ENCODE measurements around the gene EFHC2. TPM values are rescaled to one million over a fixed set of nuclear protein-coding genes. Genes with fewer than 3 reads are reported as not detected.

The EFHC2 gene
- total RNA-seq, 1 experiment from 2014 or later = not detected

- Histone ChIP-seq H3K4me2 (ENCODE audit: low read length) (no peak overlapping the region), H3K79me2 (ENCODE audit: insufficient read depth, low read length) (no peaks in the 10 kb centered on the region), H3K27me3 (ENCODE audit: insufficient read depth, low read length) (no peaks in the 10 kb centered on the region), H3K4me3 (replicated peaks in 1 of 2; ENCODE audit: low read depth in 1 of 2, low read length in 2 of 2) (no peak overlapping the region), H3K9me2 (ENCODE audit: insufficient read depth) (no peaks in the 10 kb centered on the region), H2AFZ (ENCODE audit: low read depth, low read length, poor library complexity, severe bottlenecking) (no peak overlapping the region), H3K9me3 (ENCODE audit: control insufficient read depth in 1 of 2, insufficient read depth in 1 of 2, low read depth in 1 of 2, low read length in 2 of 2) (no peaks in the 10 kb centered on the region), H3K4me1 (ENCODE audit: control insufficient read depth in 1 of 2, insufficient read depth in 2 of 2, low read length in 2 of 2) (no peaks in the 10 kb centered on the region), H4K20me1 (ENCODE audit: insufficient read depth) (no peaks in the 10 kb centered on the region), H3K9ac (ENCODE audit: low read length) (no peak overlapping the region), H3K27ac (ENCODE audit: low read depth, low read length) (no peak overlapping the region), H3K36me3 (ENCODE audit: control insufficient read depth in 1 of 2, insufficient read depth in 2 of 2, low read length in 2 of 2) (no peaks in the 10 kb centered on the region)
- RAD21 ChIA-PET (ENCODE audit: low non-redundant PET in 1 of 2, low total read pairs in 2 of 2, uncharacterized antibody in 2 of 2, unreplicated experiment in 2 of 2) = no interaction called here
- intact Hi-C loops (cut with micrococcal nuclease) = no loop called here
- CTCF ChIA-PET = interaction anchor here (1.4 to 1.9 kb wide), 2 partner anchors 36 to 244 kb away, joined by 4 to 7 read pairs; no protein-coding TSS in a partner anchor
- ATAC-seq (no peak), DNase-seq (ENCODE audit: low read depth, low spot score) (no peak)
- POLR2A ChIA-PET = no interaction called here
- no TSS peak for BruUV-seq (replicated peaks)
- TF ChIP-seq RAD21 (IDR thresholded peaks at IDR 0.05; ENCODE audit: low read depth) (no peak), JUND (IDR thresholded peaks at IDR 0.05) (no peak), ZFX (IDR thresholded peaks at IDR 0.05) (no peak), FOSL1 (IDR thresholded peaks at IDR 0.05; ENCODE audit: low read depth) (no peak), EZH2phosphoT487 (IDR thresholded peaks at IDR 0.05; ENCODE audit: borderline replicate concordance) (no peak)
- TF ChIP-seq, protein P1, sequence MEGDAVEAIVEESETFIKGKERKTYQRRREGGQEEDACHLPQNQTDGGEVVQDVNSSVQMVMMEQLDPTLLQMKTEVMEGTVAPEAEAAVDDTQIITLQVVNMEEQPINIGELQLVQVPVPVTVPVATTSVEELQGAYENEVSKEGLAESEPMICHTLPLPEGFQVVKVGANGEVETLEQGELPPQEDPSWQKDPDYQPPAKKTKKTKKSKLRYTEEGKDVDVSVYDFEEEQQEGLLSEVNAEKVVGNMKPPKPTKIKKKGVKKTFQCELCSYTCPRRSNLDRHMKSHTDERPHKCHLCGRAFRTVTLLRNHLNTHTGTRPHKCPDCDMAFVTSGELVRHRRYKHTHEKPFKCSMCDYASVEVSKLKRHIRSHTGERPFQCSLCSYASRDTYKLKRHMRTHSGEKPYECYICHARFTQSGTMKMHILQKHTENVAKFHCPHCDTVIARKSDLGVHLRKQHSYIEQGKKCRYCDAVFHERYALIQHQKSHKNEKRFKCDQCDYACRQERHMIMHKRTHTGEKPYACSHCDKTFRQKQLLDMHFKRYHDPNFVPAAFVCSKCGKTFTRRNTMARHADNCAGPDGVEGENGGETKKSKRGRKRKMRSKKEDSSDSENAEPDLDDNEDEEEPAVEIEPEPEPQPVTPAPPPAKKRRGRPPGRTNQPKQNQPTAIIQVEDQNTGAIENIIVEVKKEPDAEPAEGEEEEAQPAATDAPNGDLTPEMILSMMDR (IDR thresholded peaks at IDR 0.05 in 2 of 3, conservative IDR thresholded peaks at IDR 0.05 in 1 of 3; ENCODE audit: borderline replicate concordance in 1 of 3, insufficient read depth in 1 of 3, low read depth in 2 of 3, low read length in 2 of 3) = no peak
Observed at GRCh38 chrX:44202596-44202995, 140.9 kb downstream of the EFHC2 start.

DNA sequence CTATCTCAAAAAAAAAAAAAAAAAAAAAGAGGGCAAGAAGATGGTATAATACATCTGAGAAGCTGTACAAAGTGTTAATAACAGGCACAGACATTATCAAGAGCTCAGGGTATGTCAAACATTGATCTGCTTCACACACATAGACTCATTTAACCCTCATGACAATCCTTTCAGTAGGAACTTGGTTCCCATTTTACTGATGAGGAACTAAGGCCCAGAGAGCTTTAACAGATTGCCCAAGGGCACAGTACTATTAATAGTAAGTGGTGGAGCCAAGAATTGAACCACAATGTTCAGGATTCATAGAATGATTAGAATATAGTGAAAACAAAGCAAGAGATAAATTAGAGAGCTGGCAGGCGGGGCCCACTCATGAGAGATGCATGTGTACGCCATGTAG is 154.4 kb downstream of the EFHC2 start:
- RAD21 ChIA-PET (ENCODE audit: low non-redundant PET in 1 of 2, low total read pairs in 2 of 2, uncharacterized antibody in 2 of 2, unreplicated experiment in 2 of 2) = interaction anchor here in 1 of 2 experiments (0.7 kb wide), 1 partner anchor 164 kb away, joined by 6 read pairs; no protein-coding TSS in a partner anchor
- ATAC-seq (no peak), DNase-seq (ENCODE audit: low read depth, low spot score) (no peak)
- H3K9ac ChIP-seq (ENCODE audit: low read length) = no peak overlapping the region
- H3K9me3 ChIP-seq (ENCODE audit: control insufficient read depth in 1 of 2, insufficient read depth in 1 of 2, low read depth in 1 of 2, low read length in 2 of 2) = no peaks in the 10 kb centered on the region
- H4K20me1 ChIP-seq (ENCODE audit: insufficient read depth) = no peaks in the 10 kb centered on the region
- H2AFZ ChIP-seq (ENCODE audit: low read depth, low read length, poor library complexity, severe bottlenecking) = no peak overlapping the region
- intact Hi-C loops (cut with micrococcal nuclease) = no loop called here
- POLR2A ChIA-PET = no interaction called here
- H3K79me2 ChIP-seq (ENCODE audit: insufficient read depth, low read length) = no peaks in the 10 kb centered on the region
- H3K4me1 ChIP-seq (ENCODE audit: control insufficient read depth in 1 of 2, insufficient read depth in 2 of 2, low read length in 2 of 2) = peaks cover 2 to 7% of the 10 kb centered on the region in 2 experiments; a peak in 3 of 4 replicates
- H3K27me3 ChIP-seq (ENCODE audit: insufficient read depth, low read length) = no peaks in the 10 kb centered on the region
- no peak overlapping the region for H3K4me3 ChIP-seq (replicated peaks in 1 of 2; ENCODE audit: low read depth in 1 of 2, low read length in 2 of 2)
- H3K4me2 ChIP-seq (ENCODE audit: low read length) = no peak overlapping the region
- no peaks in the 10 kb centered on the region for H3K36me3 ChIP-seq (ENCODE audit: control insufficient read depth in 1 of 2, insufficient read depth in 2 of 2, low read length in 2 of 2)
- no peaks in the 10 kb centered on the region for H3K9me2 ChIP-seq (ENCODE audit: insufficient read depth)
- no peak overlapping the region for H3K27ac ChIP-seq (ENCODE audit: low read depth, low read length)
- BruUV-seq (replicated peaks) = no TSS peak
- CTCF ChIA-PET = no interaction called here
- no peak for TF ChIP-seq EZH2phosphoT487 (IDR thresholded peaks at IDR 0.05; ENCODE audit: borderline replicate concordance)
- no peak for TF ChIP-seq SRF (IDR thresholded peaks at IDR 0.05; ENCODE audit: low read depth)
- TF ChIP-seq RAD21 (IDR thresholded peaks at IDR 0.05; ENCODE audit: low read depth) = no peak
- no peak for TF ChIP-seq ZNF274 (IDR thresholded peaks at IDR 0.05; ENCODE audit: low read depth, low read length)
- TF ChIP-seq SP1 (IDR thresholded peaks at IDR 0.05; ENCODE audit: low read depth) = no peak
- TF ChIP-seq ZFX (IDR thresholded peaks at IDR 0.05) = no peak
- TF ChIP-seq, protein P1 (IDR thresholded peaks at IDR 0.05 in 2 of 3, conservative IDR thresholded peaks at IDR 0.05 in 1 of 3; ENCODE audit: borderline replicate concordance in 1 of 3, insufficient read depth in 1 of 3, low read depth in 2 of 3, low read length in 2 of 3) = no peak
- TF ChIP-seq TCF7L2 (IDR thresholded peaks at IDR 0.05; ENCODE audit: borderline replicate concordance, extremely low read depth, insufficient read depth, insufficient read length) = no peak
- no peak for TF ChIP-seq EZH2 (IDR thresholded peaks at IDR 0.05)
- no peak for TF ChIP-seq POLR2A (IDR thresholded peaks at IDR 0.05; ENCODE audit: borderline replicate concordance, extremely low read depth, insufficient read depth, insufficient read length)
- no peak for TF ChIP-seq POLR2AphosphoS5 (IDR thresholded peaks at IDR 0.05; ENCODE audit: low read depth, low read length)
- no peak for TF ChIP-seq CEBPB (IDR thresholded peaks at IDR 0.05; ENCODE audit: low read depth)
